B cell (primary cell): ENCODE data around the gene SEC14L6. TPM values are rescaled to one million over a fixed set of nuclear protein-coding genes. Genes with fewer than 3 reads are reported as not detected.

Experiments used
- polyA plus RNA-seq: library from polyadenylated mRNA; depleted of rRNA; stranded (reverse); fragments of >200 nt; gene quantifications from 2 replicates; pipeline ENCODE4 v1.2.3, GENCODE V29; 2012
- total RNA-seq, 2 donors: library from RNA; stranded (reverse); fragments of 120-200 nt in 1 of 2; gene quantifications; 1 replicate in 1 of 2; 2 replicates in 1 of 2; pipeline versions ENCODE4 v1.2.3 to v1.2.4, GENCODE V29; 2013 to 2022

SEC14L6 gene
- total and polyA plus RNA-seq, 2 donors (not counting 1 experiment from before 2014, with no cell fraction given), result not detected

Other genes starting within 250 kb of the SEC14L6 start
- gene TBC1D10A, start 219.8 kb downstream of the SEC14L6 start, total RNA-seq, result 44.7 and 45.2 TPM in 2 replicates
- gene TBC1D10A, start 219.8 kb downstream of the SEC14L6 start, polyA plus RNA-seq, result 50.8 and 58.4 TPM in 2 replicates
- gene SF3A1, start 189.8 kb downstream of the SEC14L6 start, total RNA-seq, result 283 and 286 TPM in 2 replicates
- 92.1 and 163 TPM in 2 replicates for gene SF3A1, start 189.8 kb downstream of the SEC14L6 start, polyA plus RNA-seq
- 3.6 and 5.4 TPM in 2 replicates for gene CCDC157, start 189.7 kb downstream of the SEC14L6 start, total RNA-seq
- gene CCDC157, start 189.7 kb downstream of the SEC14L6 start, polyA plus RNA-seq, result 5.6 and 6.4 TPM in 2 replicates
- gene RNF215, start 159.3 kb downstream of the SEC14L6 start, total RNA-seq, result 16.7 and 18.6 TPM in 2 replicates
- gene RNF215, start 159.3 kb downstream of the SEC14L6 start, polyA plus RNA-seq, result 8.8 and 9.8 TPM in 2 replicates
- gene SEC14L2, start 149.7 kb downstream of the SEC14L6 start, total RNA-seq, result 0.67 and 0.83 TPM in 2 replicates
- gene SEC14L2, start 149.7 kb downstream of the SEC14L6 start, polyA plus RNA-seq, result 0.24 and 0.63 TPM in 2 replicates
- 11.3 and 11.8 TPM in 2 replicates for gene MTFP1, start 121.0 kb downstream of the SEC14L6 start, total RNA-seq
- 8.7 and 18.4 TPM in 2 replicates for gene MTFP1, start 121.0 kb downstream of the SEC14L6 start, polyA plus RNA-seq
- gene SEC14L3, start 74.7 kb downstream of the SEC14L6 start, total RNA-seq, result not detected in 2 replicates
- gene SEC14L3, start 74.7 kb downstream of the SEC14L6 start, polyA plus RNA-seq, result not detected in 2 replicates
- gene SEC14L4, start 41.0 kb downstream of the SEC14L6 start, total RNA-seq, result not detected in 2 replicates
- not detected in 2 replicates for gene SEC14L4, start 41.0 kb downstream of the SEC14L6 start, polyA plus RNA-seq
- 0.46 TPM in 1 of 2 replicates, not detected in the other for gene GAL3ST1, start 27.9 kb upstream of the SEC14L6 start, total RNA-seq
- gene GAL3ST1, start 27.9 kb upstream of the SEC14L6 start, polyA plus RNA-seq, result 0.50 and 0.70 TPM in 2 replicates
- gene PES1, start 45.2 kb upstream of the SEC14L6 start, total RNA-seq, result 72.7 and 75.2 TPM in 2 replicates
- gene PES1, start 45.2 kb upstream of the SEC14L6 start, polyA plus RNA-seq, result 35.6 and 38.1 TPM in 2 replicates
- gene TCN2, start 60.4 kb upstream of the SEC14L6 start, total RNA-seq, result 0.19 and 0.37 TPM in 2 replicates
- gene TCN2, start 60.4 kb upstream of the SEC14L6 start, polyA plus RNA-seq, result 0.12 and 0.40 TPM in 2 replicates
- 2.9 and 3.4 TPM in 2 replicates for gene SLC35E4, start 89.0 kb upstream of the SEC14L6 start, total RNA-seq
- gene SLC35E4, start 89.0 kb upstream of the SEC14L6 start, polyA plus RNA-seq, result 0.39 and 0.43 TPM in 2 replicates
- gene DUSP18, start 121.1 kb upstream of the SEC14L6 start, total RNA-seq, result 18.7 and 20.6 TPM in 2 replicates
- gene DUSP18, start 121.1 kb upstream of the SEC14L6 start, polyA plus RNA-seq, result 15.2 and 21.2 TPM in 2 replicates
- gene OSBP2, start 148.1 kb upstream of the SEC14L6 start, total RNA-seq, result 1.0 and 1.6 TPM in 2 replicates
- gene OSBP2, start 148.1 kb upstream of the SEC14L6 start, polyA plus RNA-seq, result 0.10 and 0.66 TPM in 2 replicates